NCI-H2107 (cell line): ENCODE results near the gene CCDC57.
"Not testable (repeated sequence)": the region's sequence is repeated elsewhere in the genome, so short reads cannot be mapped to it uniquely, and the experiment has no call there.

ENCODE experiments used
- DNase-seq: peaks from one replicate; lab custom pipeline; 2025; lab: John Stamatoyannopoulos, UW

CCDC57 gene

DNA sequence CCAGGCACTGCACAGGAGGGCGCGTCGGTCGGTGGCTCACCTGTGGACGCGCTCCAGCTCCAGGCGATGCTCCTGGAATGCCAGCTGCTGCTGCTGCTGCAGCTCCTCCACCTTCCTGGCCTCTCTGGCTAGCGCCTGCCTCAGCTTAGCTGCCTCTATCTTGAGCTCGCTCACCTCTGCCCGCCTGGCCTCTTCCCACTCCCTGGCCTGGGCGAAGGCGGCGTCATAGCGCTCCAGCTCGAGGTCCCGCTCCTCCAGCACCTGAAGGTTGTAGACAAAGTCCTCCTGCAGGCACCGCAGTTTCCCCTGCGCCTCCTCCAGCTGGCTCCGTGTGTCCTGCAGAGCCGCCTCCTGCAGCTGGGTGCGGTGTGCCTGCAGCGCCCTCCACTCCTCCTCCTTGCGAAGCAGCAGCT lies 11.1 kb downstream of the CCDC57 start:
- DNase-seq, result no peak

- no peak for DNase-seq
Observed at GRCh38 chr17:82200743-82201497, 11.7 kb downstream of the CCDC57 start.

DNA sequence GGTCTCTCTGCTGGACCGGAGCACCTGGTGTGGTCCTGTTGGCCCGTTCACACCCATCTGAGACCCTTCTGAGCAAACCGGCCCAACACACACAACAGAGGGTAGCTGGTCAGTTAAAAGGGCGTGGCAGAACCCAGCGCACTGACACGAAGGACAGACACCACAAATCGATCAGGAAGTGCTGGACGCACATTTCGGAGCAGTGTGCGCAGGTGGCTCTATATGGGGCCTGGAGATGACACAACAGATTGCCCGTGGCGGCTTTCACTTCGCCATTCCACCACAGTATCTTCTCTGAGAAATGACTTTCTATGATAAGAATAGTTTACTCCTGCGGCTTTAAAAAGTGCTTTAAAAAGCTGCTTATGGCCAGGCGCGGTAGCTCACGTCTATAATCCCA lies 12.5 kb downstream of the CCDC57 start:
- no peak for DNase-seq

GRCh38 chr17:82199496-82199895 lies 13.1 kb downstream of the CCDC57 start:
- DNase-seq, result no peak

DNA sequence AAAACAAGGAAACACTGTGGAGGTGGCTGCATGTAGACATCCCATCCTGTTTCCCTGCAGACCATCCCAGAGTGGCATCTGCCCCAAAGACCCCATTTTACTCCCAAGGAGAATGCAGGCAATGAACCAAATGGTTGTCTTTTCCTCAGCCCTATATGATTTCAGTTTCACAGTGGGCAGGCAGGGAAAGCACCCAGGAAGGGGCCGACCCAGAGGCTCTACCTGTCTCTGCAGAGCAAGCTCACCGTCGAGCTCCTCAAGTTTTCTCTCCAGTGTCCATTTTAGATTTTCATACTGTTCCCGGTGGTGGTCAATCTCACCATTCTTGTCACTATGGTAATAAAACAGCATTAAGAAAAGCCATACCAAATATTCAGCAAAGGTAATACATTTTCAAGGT lies 14.6 kb downstream of the CCDC57 start:
- DNase-seq, result no peak

DNA sequence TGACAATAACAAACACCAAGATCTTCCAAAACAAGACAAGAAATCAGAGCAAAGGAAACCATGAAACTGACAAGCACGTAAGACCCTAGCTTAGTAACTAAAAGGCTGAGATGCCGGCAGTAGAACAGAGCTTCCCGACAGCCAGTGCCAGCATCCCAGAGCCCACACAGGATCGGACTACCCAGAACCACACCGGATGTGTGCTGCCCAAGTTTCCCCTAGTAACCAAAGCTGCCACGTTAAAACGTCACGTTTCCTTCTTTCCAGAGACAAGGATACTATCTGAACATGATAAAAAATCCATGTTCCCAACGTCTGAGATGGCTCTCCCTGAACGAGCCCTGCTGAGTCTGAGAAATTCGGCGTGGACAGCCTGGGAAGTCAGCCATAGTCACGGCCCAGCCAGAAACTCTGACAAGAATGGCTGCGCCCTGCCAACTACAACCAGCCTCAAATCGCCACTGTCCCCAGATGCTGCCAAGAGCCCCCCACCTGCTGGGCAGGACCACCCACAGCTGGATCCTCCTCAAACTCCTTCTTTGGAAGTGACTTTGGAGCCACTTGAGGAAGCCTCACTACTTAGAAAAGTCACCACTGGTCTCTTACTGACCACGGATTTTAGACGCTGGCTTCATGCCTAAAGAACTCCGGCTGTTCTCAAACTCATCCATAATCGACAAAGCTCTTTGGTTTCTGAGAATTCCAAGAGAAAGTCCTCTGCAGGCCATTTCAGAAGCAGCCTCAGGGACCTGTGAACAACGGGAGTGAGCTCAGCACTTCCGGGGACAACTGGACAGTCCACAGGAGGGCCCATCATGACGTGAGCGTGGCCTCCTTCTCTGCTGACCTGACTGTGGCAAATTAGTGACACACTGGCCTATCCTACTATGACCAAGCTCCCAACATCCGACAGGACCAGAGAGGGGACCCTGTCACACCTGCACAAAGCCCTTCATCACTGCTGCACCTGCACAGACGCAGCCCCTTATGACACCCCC lies 16.7 kb downstream of the CCDC57 start:
- no peak for DNase-seq

- DNase-seq, result no peak
Observed at GRCh38 chr17:82194765-82195164, 17.9 kb downstream of the CCDC57 start.

DNA sequence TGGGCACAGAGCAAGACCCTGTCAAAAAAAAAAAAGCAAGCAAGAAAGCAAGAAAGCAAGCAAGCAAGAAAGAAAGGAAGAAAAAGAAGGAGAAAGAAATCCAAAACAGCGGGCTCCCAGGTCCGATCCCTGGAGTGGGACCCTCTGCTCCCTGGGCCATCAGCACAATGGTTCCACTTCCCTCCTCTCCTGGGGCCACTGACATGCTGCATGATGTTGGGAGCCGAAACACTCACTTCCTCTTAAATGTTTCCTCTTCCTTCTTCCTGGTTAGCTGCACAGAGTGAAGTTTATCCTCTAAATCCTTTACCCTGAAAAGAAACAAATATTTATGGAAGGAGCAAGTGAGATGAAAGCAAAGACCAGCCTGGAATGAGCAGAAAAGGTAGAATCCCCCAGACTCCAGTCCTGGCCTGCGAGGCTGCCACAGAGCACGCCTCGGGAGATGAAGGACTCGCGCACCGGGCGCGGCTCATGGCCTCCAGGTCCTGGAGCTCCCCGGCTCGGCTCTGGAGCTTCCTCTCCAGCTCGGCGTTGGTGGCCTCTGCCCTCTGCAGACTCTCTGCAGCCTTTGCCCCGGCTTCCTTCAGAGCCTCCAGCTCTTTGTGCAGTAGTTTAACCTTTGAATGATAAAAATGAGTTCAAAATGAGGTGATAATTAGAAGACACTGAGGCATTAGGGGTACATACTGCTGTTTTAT lies 19.0 kb downstream of the CCDC57 start:
- no peak for DNase-seq

DNA sequence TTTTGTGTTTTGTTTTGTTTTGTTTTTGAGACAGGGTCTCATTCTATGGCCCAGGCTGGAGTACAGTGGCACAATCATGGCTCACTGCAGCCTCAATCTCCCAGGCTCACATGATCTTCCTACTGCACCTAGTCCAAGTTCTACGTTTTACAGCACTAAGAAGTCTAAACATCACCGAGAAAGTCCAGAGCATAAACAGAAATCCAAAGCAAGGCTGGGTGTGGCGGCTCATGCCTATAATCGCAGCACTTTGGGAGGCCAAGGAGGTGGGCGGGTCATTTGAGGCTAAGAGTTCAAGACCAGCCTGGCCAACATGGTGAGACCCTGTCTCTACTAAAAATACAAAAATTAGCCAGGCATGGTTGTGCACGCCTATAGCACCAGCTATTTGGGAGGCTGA lies 19.6 kb downstream of the CCDC57 start:
- DNase-seq, result not testable (repeated sequence)

- DNase-seq, result no peak
Observed at GRCh38 chr17:82188001-82188961, 24.4 kb downstream of the CCDC57 start.

- DNase-seq, result no peak
Observed at GRCh38 chr17:82187500-82187899, 25.1 kb downstream of the CCDC57 start.

DNA sequence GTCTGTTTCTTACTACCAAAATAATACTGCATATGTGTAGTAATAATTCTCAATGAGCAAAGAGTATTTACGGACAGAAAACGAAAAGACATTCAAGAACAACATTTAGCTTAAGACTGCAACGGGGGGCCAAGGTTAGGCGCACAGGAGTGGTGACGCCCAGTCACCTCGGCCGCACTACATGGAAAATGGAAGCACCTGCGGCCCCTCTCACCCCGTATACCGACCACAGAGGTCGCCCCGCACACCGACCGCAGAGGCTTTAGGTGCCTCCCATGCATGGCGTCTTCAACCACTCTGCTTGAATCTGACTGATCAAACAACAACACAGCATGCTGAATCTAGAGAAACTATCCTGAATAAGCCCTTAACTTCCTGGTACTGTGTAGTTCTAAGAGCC lies 26.4 kb downstream of the CCDC57 start:
- DNase-seq, result no peak

DNA sequence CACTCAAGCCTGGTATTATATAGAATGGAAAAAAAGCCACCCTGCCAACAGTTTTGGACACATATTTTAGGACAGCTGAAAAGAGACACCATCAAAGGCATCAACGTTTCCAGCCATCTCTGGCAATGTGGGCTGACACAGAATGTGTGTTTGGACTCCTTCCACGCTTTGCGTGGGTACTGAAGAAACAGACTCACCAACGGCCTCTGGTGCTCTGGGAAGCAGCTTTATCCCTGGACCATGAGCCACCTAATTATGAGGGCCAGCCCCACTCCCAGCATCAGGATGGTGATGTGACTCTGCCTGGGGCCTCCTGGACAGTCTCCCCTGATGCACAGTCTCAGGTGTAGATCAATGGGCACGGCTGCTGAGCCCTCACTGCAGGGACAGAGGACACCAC lies 27.9 kb downstream of the CCDC57 start:
- DNase-seq, result no peak

- DNase-seq, result no peak
Observed at GRCh38 chr17:82180776-82181528, 31.7 kb downstream of the CCDC57 start.

- no peak for DNase-seq
Observed at GRCh38 chr17:82179946-82180475, 32.6 kb downstream of the CCDC57 start.

- DNase-seq, result no peak
Observed at GRCh38 chr17:82179412-82179811, 33.2 kb downstream of the CCDC57 start.

DNA sequence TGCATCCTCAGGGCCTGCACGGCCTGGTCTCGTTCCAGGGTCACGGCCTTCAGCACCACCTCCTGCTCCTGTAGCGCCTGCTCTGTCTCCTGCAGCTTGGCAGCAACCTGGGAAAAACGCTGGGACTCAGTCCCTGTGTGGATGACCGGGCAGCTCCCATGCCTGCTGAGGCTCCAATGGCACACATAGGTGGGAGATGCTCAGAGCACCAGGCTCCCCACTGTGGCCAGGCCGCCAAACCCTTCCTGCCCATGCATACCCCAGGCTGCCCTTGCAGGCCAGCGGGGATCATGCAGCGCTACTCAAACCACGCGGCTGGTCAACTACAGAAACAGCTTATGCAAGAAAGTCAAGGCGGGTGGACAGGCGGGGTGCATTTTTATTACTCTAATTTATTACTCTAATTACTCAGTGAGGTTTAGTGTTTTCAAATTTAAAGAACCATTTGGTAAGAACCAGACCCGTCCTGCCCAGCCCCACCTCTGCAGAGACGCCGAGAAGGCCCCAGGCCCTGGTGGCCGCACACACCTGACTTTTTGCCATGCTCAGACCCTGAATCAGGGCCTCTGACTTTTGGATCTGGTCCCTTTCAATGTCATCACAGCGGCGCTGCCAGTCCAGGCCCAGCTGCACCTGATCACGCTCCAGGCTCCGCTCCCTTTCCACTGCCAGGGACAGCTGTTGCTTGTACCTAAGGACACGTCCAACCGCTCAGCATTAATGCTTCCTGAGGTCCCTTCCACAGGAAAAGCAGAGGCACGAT lies 34.0 kb downstream of the CCDC57 start:
- no peak for DNase-seq

GRCh38 chr17:82177761-82178498 lies 34.7 kb downstream of the CCDC57 start:
- DNase-seq, result no peak

- no peak for DNase-seq
Observed at GRCh38 chr17:82177276-82177675, 35.4 kb downstream of the CCDC57 start.
